ENCODE measurements around the gene KCNT2.

GRCh38 chr1:196381544-196381943 is 226.7 kb downstream of the KCNT2 start:
- TF ChIP-seq ZNF274 (IDR thresholded peaks at IDR 0.05; ENCODE audit: low read depth, low read length) (no peak), YY1 (IDR thresholded peaks at IDR 0.05; ENCODE audit: insufficient read depth, insufficient read length) (no peak)

All from NT2/D1 (cell line).